Fibroblast of lung (primary cell): ENCODE measurements around the gene ZNF467. TPM values are rescaled to one million over a fixed set of nuclear protein-coding genes. Genes with fewer than 3 reads are reported as not detected.

ENCODE experiments used
- DNase-seq, 2 donors: peaks; one replicate each; pipeline versions ENCODE4 v3.0.0 to v3.0.0-alpha.2; 2010; ENCODE audit warnings: low read depth in 2 of 2
- H2AFZ ChIP-seq: 2 replicates; pipeline ENCODE4 v1.5.1; 2012; ENCODE audit warnings: low read length, control low read depth, inconsistent platforms
- H3K27ac ChIP-seq: 2 replicates; pipeline ENCODE4 v1.5.1; 2011; ENCODE audit warnings: low read length, control low read depth; ENCODE audit not compliant: insufficient read depth
- H3K27me3 ChIP-seq: 2 replicates; pipeline ENCODE4 v1.5.1; 2011; ENCODE audit warnings: mild to moderate bottlenecking, low read length; ENCODE audit not compliant: control insufficient read depth, insufficient read depth
- H3K36me3 ChIP-seq: 2 replicates; pipeline ENCODE4 v1.5.1; 2011; ENCODE audit warnings: low read length; ENCODE audit not compliant: control insufficient read depth, insufficient read depth
- H3K4me1 ChIP-seq: 2 replicates; pipeline ENCODE4 v1.5.1; 2011; ENCODE audit warnings: low read length; ENCODE audit not compliant: control insufficient read depth, insufficient read depth; ENCODE audit errors: extremely low read depth
- H3K4me2 ChIP-seq: 2 replicates; pipeline ENCODE4 v1.5.1; 2011; ENCODE audit warnings: low read length, control low read depth; ENCODE audit not compliant: insufficient read depth; ENCODE audit errors: extremely low read depth
- H3K4me3 ChIP-seq, 4 experiments: fragments of 200-600 bp in 1 of 4; sonication (generic) in 1 of 4; replicated peaks in 1 of 4; 2 replicates each; pipeline ENCODE4 v1.5.1; 2011 to 2016; ENCODE audit warnings: low read length in 4 of 4, low read depth in 3 of 4, mild to moderate bottlenecking in 3 of 4, control low read depth in 2 of 4, inconsistent platforms in 1 of 4, mixed read lengths in 1 of 4; ENCODE audit not compliant: insufficient read depth in 1 of 4; ENCODE audit errors: control extremely low read depth in 1 of 4
- H3K79me2 ChIP-seq: 2 replicates; pipeline ENCODE4 v1.5.1; 2012; ENCODE audit warnings: mild to moderate bottlenecking, low read length, inconsistent platforms; ENCODE audit not compliant: control insufficient read depth, insufficient read depth
- H3K9ac ChIP-seq: 2 replicates; pipeline ENCODE4 v1.5.1; 2011; ENCODE audit warnings: mild to moderate bottlenecking, low read length, control low read depth; ENCODE audit not compliant: insufficient read depth
- H3K9me3 ChIP-seq: 2 replicates; pipeline ENCODE4 v1.5.1; 2012; ENCODE audit warnings: low read depth, low read length; ENCODE audit not compliant: control insufficient read depth, insufficient read depth
- H4K20me1 ChIP-seq: 2 replicates; pipeline ENCODE4 v1.5.1; 2011; ENCODE audit warnings: low read length; ENCODE audit not compliant: control insufficient read depth, insufficient read depth; ENCODE audit errors: extremely low read depth
- CTCF ChIP-seq, 2 donors: IDR thresholded peaks in 1 of 2; conservative IDR thresholded peaks in 1 of 2; 1 replicate in 1 of 2; 2 replicates in 1 of 2; pipeline ENCODE4 v1.5.1; 2011 to 2012; ENCODE audit warnings: low read length in 2 of 2, control low read depth in 1 of 2, inconsistent platforms in 1 of 2, low read depth in 1 of 2, mild to moderate bottlenecking in 1 of 2
- EZH2 ChIP-seq: IDR thresholded peaks from 2 replicates; pipeline ENCODE4 v1.5.1; 2012; ENCODE audit warnings: low read length, control low read depth, mild to moderate bottlenecking; ENCODE audit errors: missing control alignments
- polyA plus RNA-seq, 2 donors: library from polyadenylated mRNA; depleted of rRNA in 1 of 2; stranded (reverse) in 1 of 2; unstranded in 1 of 2; fragments of >200 nt; gene quantifications; 2 replicates each; pipeline ENCODE4 v1.2.1, GENCODE V29; 2011 to 2012; ENCODE audit warnings: missing spikeins in 1 of 2
- total RNA-seq: library from RNA; depleted of rRNA; stranded (reverse); fragments of >200 nt; gene quantifications from 2 replicates; pipeline ENCODE4 v1.2.1, GENCODE V29; 2014

ZNF467 gene
- total and polyA plus RNA-seq, 2 donors (not counting 1 experiment from before 2014, with no cell fraction given) = 0.89 to 1.3 TPM

DNA sequence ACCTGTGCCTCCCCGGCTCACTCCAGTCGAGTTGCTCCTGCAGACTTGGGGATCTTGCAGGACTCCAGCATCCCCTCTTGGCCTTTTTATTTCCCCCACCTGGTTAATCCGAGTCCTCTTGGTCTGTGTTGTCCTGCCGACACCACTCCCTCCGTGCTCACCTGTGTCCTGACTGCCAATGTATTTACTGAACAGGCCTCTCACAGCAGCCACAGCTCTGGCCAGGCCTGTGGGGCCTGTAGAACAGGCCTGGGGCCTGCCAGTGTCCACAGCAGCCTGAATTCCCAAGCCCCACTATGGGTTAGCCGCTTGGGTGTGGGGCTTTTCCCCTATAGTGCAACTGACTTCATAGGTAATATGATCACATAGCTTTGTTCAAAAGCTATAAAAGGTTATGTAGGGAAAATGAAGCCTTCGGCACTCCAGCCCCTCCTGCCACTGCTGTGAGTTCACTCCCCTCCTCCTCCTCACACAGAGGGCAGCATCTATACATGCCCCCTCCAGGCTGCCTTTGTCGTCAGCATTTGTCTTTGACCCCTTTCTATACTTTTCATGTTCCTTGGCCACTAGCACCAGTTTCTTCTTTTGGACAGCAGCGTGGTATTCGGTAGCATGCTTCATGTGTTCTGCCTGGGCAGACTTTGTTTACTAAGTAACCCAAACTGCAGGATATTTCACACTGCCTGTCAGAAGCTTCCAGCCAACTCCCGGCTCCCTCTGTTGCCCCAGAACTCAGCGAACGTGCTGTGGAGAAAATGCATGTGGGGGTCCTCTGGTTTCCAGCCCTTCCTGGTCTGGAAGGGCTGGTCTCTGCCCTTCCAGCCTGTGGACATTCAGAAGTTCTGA, 46.1 kb downstream of the ZNF467 start:
- no peak overlapping the region for H3K27ac ChIP-seq
- H3K9me3 ChIP-seq = no peaks in the 10 kb centered on the region
- no peak overlapping the region for H3K9ac ChIP-seq
- H3K79me2 ChIP-seq = no peaks in the 10 kb centered on the region
- no peak overlapping the region for H2AFZ ChIP-seq
- H3K4me3 ChIP-seq = no peak overlapping the region
- TF ChIP-seq EZH2 (no peak), CTCF (conservative IDR thresholded peaks at IDR 0.05 in 1 of 2, IDR thresholded peaks at IDR 0.05 in 1 of 2; ENCODE audit: low read depth in 1 of 2, low read length in 2 of 2) (no peak)
- H3K36me3 ChIP-seq = peaks cover 7% of the 10 kb centered on the region
- H3K4me2 ChIP-seq = no peak overlapping the region
- DNase-seq = no peak
- H4K20me1 ChIP-seq = no peaks in the 10 kb centered on the region
- no peaks in the 10 kb centered on the region for H3K4me1 ChIP-seq
- no peaks in the 10 kb centered on the region for H3K27me3 ChIP-seq

GRCh38 chr7:149725916-149726315, 47.5 kb downstream of the ZNF467 start:
- Histone ChIP-seq H2AFZ (no peak overlapping the region), H4K20me1 (no peaks in the 10 kb centered on the region), H3K4me2 (no peak overlapping the region), H3K4me1 (no peaks in the 10 kb centered on the region), H3K4me3 (no peak overlapping the region), H3K9me3 (no peaks in the 10 kb centered on the region), H3K36me3 (peaks cover 9% of the 10 kb centered on the region), H3K9ac (no peak overlapping the region), H3K79me2 (no peaks in the 10 kb centered on the region), H3K27me3 (no peaks in the 10 kb centered on the region), H3K27ac (no peak overlapping the region)
- no peak for DNase-seq
- TF ChIP-seq EZH2 = no peak
- no peak for TF ChIP-seq CTCF (conservative IDR thresholded peaks at IDR 0.05 in 1 of 2, IDR thresholded peaks at IDR 0.05 in 1 of 2; ENCODE audit: low read depth in 1 of 2, low read length in 2 of 2)

- Histone ChIP-seq H3K27me3 (no peaks in the 10 kb centered on the region), H3K36me3 (peaks cover 10% of the 10 kb centered on the region), H3K27ac (no peak overlapping the region), H2AFZ (no peak overlapping the region), H3K9ac (no peak overlapping the region), H4K20me1 (no peaks in the 10 kb centered on the region), H3K4me3 (no peak overlapping the region), H3K4me1 (no peaks in the 10 kb centered on the region), H3K4me2 (no peak overlapping the region), H3K9me3 (no peaks in the 10 kb centered on the region), H3K79me2 (no peaks in the 10 kb centered on the region)
- DNase-seq = no peak
- TF ChIP-seq CTCF (conservative IDR thresholded peaks at IDR 0.05 in 1 of 2, IDR thresholded peaks at IDR 0.05 in 1 of 2; ENCODE audit: low read depth in 1 of 2, low read length in 2 of 2) (no peak), EZH2 (no peak)
These were observed 48.0 kb downstream of the ZNF467 start for GRCh38 chr7:149725426-149725821.
